ENCODE results near the gene NTRK3.

GRCh38 chr15:88288661-88289060 lies 32.1 kb upstream of the NTRK3 start:
- TF ChIP-seq POLR2A (IDR thresholded peaks at IDR 0.05) (no peak), CTCF (IDR thresholded peaks at IDR 0.05) (no peak)
